Measurements from ENCODE around the gene RHCE.

- no peak for TF ChIP-seq CTCF (conservative IDR thresholded peaks at IDR 0.05; ENCODE audit: low read depth, low read length)
- TF ChIP-seq EZH2 (IDR thresholded peaks at IDR 0.05; ENCODE audit: borderline replicate concordance, low read depth, low read length, poor library complexity, severe bottlenecking) = no peak
These were observed 46.6 kb upstream of the RHCE start for GRCh38 chr1:25467193-25467592.

Measured in A673 (cell line).